ENCODE data around the gene AMPH. TPM values are rescaled to one million over a fixed set of nuclear protein-coding genes. Genes with fewer than 3 reads are reported as not detected.

AMPH gene
- total and polyA plus RNA-seq, 7 experiments from 2014 or later: 0.11 to 0.28 TPM; not detected in 5

GRCh38 chr7:38546763-38547162 is 84.4 kb downstream of the AMPH start:
- no peak for ATAC-seq
- no peak overlapping the region for H3K4me3 ChIP-seq (ENCODE audit: low read length)

DNA sequence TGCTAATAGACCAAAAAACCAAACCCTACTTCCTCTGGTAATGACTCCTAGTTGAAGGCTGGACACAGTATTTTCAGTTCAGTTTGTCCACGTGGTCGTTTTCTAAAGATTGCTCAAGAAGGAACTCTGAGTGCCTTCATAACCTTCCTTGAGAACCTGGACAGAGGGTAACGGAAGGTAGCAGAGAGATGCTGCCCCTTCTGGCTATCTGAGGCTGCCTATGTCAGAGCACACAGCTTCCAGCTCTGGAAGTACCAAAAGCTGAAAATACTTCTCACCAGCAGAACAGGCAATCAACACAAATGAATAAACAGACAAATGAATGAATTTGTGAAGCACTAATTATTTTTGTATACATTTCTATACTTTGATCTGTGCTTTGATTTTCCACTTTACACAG is 85.2 kb downstream of the AMPH start:
- CTCF ChIA-PET: no interaction called here
- Histone ChIP-seq H3K4me3 (ENCODE audit: low read length) (no peak overlapping the region), H3K36me3 (ENCODE audit: control insufficient read depth in 2 of 3, insufficient read depth in 3 of 3, low read length in 3 of 3) (no peaks in the 10 kb centered on the region), H3K27ac (ENCODE audit: low read depth, low read length) (no peak overlapping the region), H3K27me3 (ENCODE audit: control insufficient read depth in 2 of 2, insufficient read depth in 2 of 2, low read length in 2 of 2) (peaks cover 0 to 3% of the 10 kb centered on the region in 2 donors), H3K9me3 (ENCODE audit: control insufficient read depth in 2 of 3, low read length in 3 of 3) (no peaks in the 10 kb centered on the region), H3K4me1 (ENCODE audit: control insufficient read depth in 2 of 2, insufficient read depth in 2 of 2, low read length in 2 of 2) (no peaks in the 10 kb centered on the region)
- ATAC-seq (no peak), DNase-seq (no peak)
- H3K27ac Mint-ChIP-seq: no peak overlapping the region
- POLR2A ChIA-PET: no interaction called here
- no peaks in the 10 kb centered on the region for H3K9me3 Mint-ChIP-seq
- peaks cover 0 to 4% (median 0%) of the 10 kb centered on the region in 7 donors for H3K4me1 Mint-ChIP-seq
- no peaks in the 10 kb centered on the region for H3K36me3 Mint-ChIP-seq
- peaks cover 1 to 16% (median 14%) of the 10 kb centered on the region in 5 donors for H3K27me3 Mint-ChIP-seq
- H3K4me3 Mint-ChIP-seq: no peak overlapping the region
- intact Hi-C loops (cut with micrococcal nuclease): no loop called here

More at GRCh38 chr7:38546763-38547162, 84.4 kb downstream of the AMPH start:
- H3K36me3 ChIP-seq (ENCODE audit: control insufficient read depth in 2 of 3, insufficient read depth in 3 of 3, low read length in 3 of 3): no peaks in the 10 kb centered on the region
- Mint-ChIP-seq H3K27ac (no peak overlapping the region), H3K9me3 (no peaks in the 10 kb centered on the region), H3K36me3 (no peaks in the 10 kb centered on the region), H3K27me3 (peaks cover 1 to 19% (median 8%) of the 10 kb centered on the region in 5 donors), H3K4me3 (no peak overlapping the region), H3K4me1 (peaks cover 0 to 4% (median 0%) of the 10 kb centered on the region in 7 donors)
- no peaks in the 10 kb centered on the region for H3K4me1 ChIP-seq (ENCODE audit: control insufficient read depth in 2 of 2, insufficient read depth in 2 of 2, low read length in 2 of 2)
- ChIA-PET POLR2A (no interaction called here), CTCF (interaction anchor here (1.0 kb wide), 1 partner anchor 147 kb away, joined by 3 read pairs; no protein-coding TSS in a partner anchor)
- H3K9me3 ChIP-seq (ENCODE audit: control insufficient read depth in 2 of 3, low read length in 3 of 3): no peaks in the 10 kb centered on the region
- intact Hi-C loops (cut with micrococcal nuclease): no loop called here
- peaks cover 0 to 3% of the 10 kb centered on the region in 2 donors for H3K27me3 ChIP-seq (ENCODE audit: control insufficient read depth in 2 of 2, insufficient read depth in 2 of 2, low read length in 2 of 2)
- H3K27ac ChIP-seq (ENCODE audit: low read depth, low read length): no peak overlapping the region
- no peak for DNase-seq

- peaks cover 0 to 12% (median 0%) of the 10 kb centered on the region in 7 donors for H3K4me1 Mint-ChIP-seq
- H3K4me1 ChIP-seq (ENCODE audit: control insufficient read depth in 2 of 2, insufficient read depth in 2 of 2, low read length in 2 of 2): no peaks in the 10 kb centered on the region
- no peak overlapping the region for H3K27ac Mint-ChIP-seq
- no peak overlapping the region for H3K27ac ChIP-seq (ENCODE audit: low read depth, low read length)
- ChIA-PET CTCF (no interaction called here), POLR2A (no interaction called here)
- no peaks in the 10 kb centered on the region for H3K9me3 Mint-ChIP-seq
- H3K4me3 Mint-ChIP-seq: no peak overlapping the region
- H3K36me3 Mint-ChIP-seq: no peaks in the 10 kb centered on the region
- no peaks in the 10 kb centered on the region for H3K9me3 ChIP-seq (ENCODE audit: control insufficient read depth in 2 of 3, low read length in 3 of 3)
- H3K4me3 ChIP-seq (ENCODE audit: low read length): no peak overlapping the region
- H3K27me3 Mint-ChIP-seq: peaks cover 2 to 9% (median 6%) of the 10 kb centered on the region in 5 donors
- H3K36me3 ChIP-seq (ENCODE audit: control insufficient read depth in 2 of 3, insufficient read depth in 3 of 3, low read length in 3 of 3): no peaks in the 10 kb centered on the region
- intact Hi-C loops (cut with micrococcal nuclease): no loop called here
- ATAC-seq (no peak), DNase-seq (no peak)
- peaks cover 0 to 3% of the 10 kb centered on the region in 2 donors for H3K27me3 ChIP-seq (ENCODE audit: control insufficient read depth in 2 of 2, insufficient read depth in 2 of 2, low read length in 2 of 2)
Measured at GRCh38 chr7:38542156-38542555, 89.0 kb downstream of the AMPH start.

- H3K27ac ChIP-seq (ENCODE audit: low read depth, low read length): no peak overlapping the region
- H3K4me3 ChIP-seq (ENCODE audit: low read length): no peak overlapping the region
- H3K9me3 ChIP-seq (ENCODE audit: control insufficient read depth in 2 of 3, low read length in 3 of 3): no peaks in the 10 kb centered on the region
- no peaks in the 10 kb centered on the region for H3K36me3 Mint-ChIP-seq
- ChIA-PET CTCF (interaction anchor here (0.6 kb wide), 1 partner anchor 15 kb away, joined by 4 read pairs; no protein-coding TSS in a partner anchor), POLR2A (no interaction called here)
- H3K27me3 ChIP-seq (ENCODE audit: control insufficient read depth in 2 of 2, insufficient read depth in 2 of 2, low read length in 2 of 2): peaks cover 0 to 3% of the 10 kb centered on the region in 2 donors
- no peak overlapping the region for H3K27ac Mint-ChIP-seq
- no peaks in the 10 kb centered on the region for H3K4me1 ChIP-seq (ENCODE audit: control insufficient read depth in 2 of 2, insufficient read depth in 2 of 2, low read length in 2 of 2)
- intact Hi-C loops (cut with micrococcal nuclease): no loop called here
- H3K36me3 ChIP-seq (ENCODE audit: control insufficient read depth in 2 of 3, insufficient read depth in 3 of 3, low read length in 3 of 3): no peaks in the 10 kb centered on the region
- H3K4me1 Mint-ChIP-seq: peaks cover 0 to 12% (median 0%) of the 10 kb centered on the region in 7 donors
- no peak for ATAC-seq
- H3K4me3 Mint-ChIP-seq: no peak overlapping the region
- no peak for DNase-seq
- no peaks in the 10 kb centered on the region for H3K9me3 Mint-ChIP-seq
- H3K27me3 Mint-ChIP-seq: peaks cover 0 to 6% (median 3%) of the 10 kb centered on the region in 5 donors
Measured at GRCh38 chr7:38541440-38541839, 89.7 kb downstream of the AMPH start.

GRCh38 chr7:38539477-38540081 is 91.6 kb downstream of the AMPH start:
- Mint-ChIP-seq H3K27me3 (peaks cover 3 to 6% (median 4%) of the 10 kb centered on the region in 5 donors), H3K9me3 (no peaks in the 10 kb centered on the region), H3K36me3 (no peaks in the 10 kb centered on the region), H3K4me1 (peaks cover 0 to 7% (median 0%) of the 10 kb centered on the region in 7 donors), H3K4me3 (no peak overlapping the region), H3K27ac (no peak overlapping the region)
- intact Hi-C loops (cut with micrococcal nuclease): loop anchor here (1.0 to 10.0 kb wide), 3 partner anchors 115 to 141 kb away; no protein-coding TSS in a partner anchor
- DNase-seq: no peak
- H3K9me3 ChIP-seq (ENCODE audit: control insufficient read depth in 2 of 3, low read length in 3 of 3): no peaks in the 10 kb centered on the region
- no peaks in the 10 kb centered on the region for H3K27me3 ChIP-seq (ENCODE audit: control insufficient read depth in 2 of 2, insufficient read depth in 2 of 2, low read length in 2 of 2)
- ChIA-PET POLR2A (no interaction called here), CTCF (no interaction called here)
- no peaks in the 10 kb centered on the region for H3K36me3 ChIP-seq (ENCODE audit: control insufficient read depth in 2 of 3, insufficient read depth in 3 of 3, low read length in 3 of 3)
- ATAC-seq: no peak
- no peaks in the 10 kb centered on the region for H3K4me1 ChIP-seq (ENCODE audit: control insufficient read depth in 2 of 2, insufficient read depth in 2 of 2, low read length in 2 of 2)
- H3K4me3 ChIP-seq (ENCODE audit: low read length): no peak overlapping the region
- no peak overlapping the region for H3K27ac ChIP-seq (ENCODE audit: low read depth, low read length)

DNA sequence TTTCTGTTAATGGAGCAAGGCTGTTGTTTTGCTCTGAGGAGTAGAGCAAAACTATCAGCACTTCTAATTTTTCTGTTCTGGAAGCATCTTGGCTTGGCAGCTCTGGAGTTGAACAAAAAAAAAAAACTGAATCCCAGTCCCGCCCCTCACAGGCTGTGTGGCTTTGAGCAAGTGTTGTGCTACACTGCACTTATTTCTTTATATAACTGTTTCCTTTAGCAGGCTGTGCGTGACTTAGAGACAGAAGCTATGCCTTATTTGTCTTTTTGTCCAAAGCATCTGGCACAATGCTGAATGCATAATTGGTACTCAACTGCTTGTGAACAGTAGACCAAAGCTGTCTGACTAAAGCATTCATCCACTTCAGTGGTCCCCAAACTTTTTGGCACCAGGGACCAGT is 96.1 kb downstream of the AMPH start:
- no peaks in the 10 kb centered on the region for H3K4me1 ChIP-seq (ENCODE audit: control insufficient read depth in 2 of 2, insufficient read depth in 2 of 2, low read length in 2 of 2)
- Mint-ChIP-seq H3K27me3 (peaks cover 6 to 17% (median 10%) of the 10 kb centered on the region in 5 donors), H3K9me3 (no peaks in the 10 kb centered on the region), H3K27ac (no peak overlapping the region), H3K4me3 (no peak overlapping the region), H3K36me3 (no peaks in the 10 kb centered on the region), H3K4me1 (peaks cover 0 to 8% (median 0%) of the 10 kb centered on the region in 7 donors)
- ATAC-seq: no peak
- ChIA-PET POLR2A (no interaction called here), CTCF (no interaction called here)
- no peaks in the 10 kb centered on the region for H3K36me3 ChIP-seq (ENCODE audit: control insufficient read depth in 2 of 3, insufficient read depth in 3 of 3, low read length in 3 of 3)
- no peaks in the 10 kb centered on the region for H3K9me3 ChIP-seq (ENCODE audit: control insufficient read depth in 2 of 3, low read length in 3 of 3)
- no peak overlapping the region for H3K4me3 ChIP-seq (ENCODE audit: low read length)
- DNase-seq: no peak
- H3K27ac ChIP-seq (ENCODE audit: low read depth, low read length): no peak overlapping the region
- intact Hi-C loops (cut with micrococcal nuclease): loop anchor here in 1 of 2 donors (10.0 kb wide), 1 partner anchor 110 kb away; no protein-coding TSS in a partner anchor
- H3K27me3 ChIP-seq (ENCODE audit: control insufficient read depth in 2 of 2, insufficient read depth in 2 of 2, low read length in 2 of 2): no peaks in the 10 kb centered on the region

GRCh38 chr7:38525857-38526256 is 105.3 kb downstream of the AMPH start:
- Mint-ChIP-seq H3K27me3 (peaks cover 0 to 5% (median 0%) of the 10 kb centered on the region in 5 donors), H3K4me3 (no peak overlapping the region), H3K36me3 (no peaks in the 10 kb centered on the region), H3K4me1 (peaks cover 0 to 3% (median 0%) of the 10 kb centered on the region in 7 donors), H3K9me3 (peaks cover 0 to 2% (median 0%) of the 10 kb centered on the region in 11 donors), H3K27ac (no peak overlapping the region)
- intact Hi-C loops (cut with micrococcal nuclease): no loop called here
- POLR2A ChIA-PET: no interaction called here
- Histone ChIP-seq H3K36me3 (ENCODE audit: control insufficient read depth in 2 of 3, insufficient read depth in 3 of 3, low read length in 3 of 3) (no peaks in the 10 kb centered on the region), H3K4me1 (ENCODE audit: control insufficient read depth in 2 of 2, insufficient read depth in 2 of 2, low read length in 2 of 2) (no peaks in the 10 kb centered on the region), H3K27me3 (ENCODE audit: control insufficient read depth in 2 of 2, insufficient read depth in 2 of 2, low read length in 2 of 2) (no peaks in the 10 kb centered on the region), H3K4me3 (ENCODE audit: low read length) (no peak overlapping the region), H3K27ac (ENCODE audit: low read depth, low read length) (no peak overlapping the region), H3K9me3 (ENCODE audit: control insufficient read depth in 2 of 3, low read length in 3 of 3) (no peaks in the 10 kb centered on the region)
- ATAC-seq (no peak), DNase-seq (no peak)
- CTCF ChIA-PET: no interaction called here
